ENCODE measurements around the gene SCYL3.
A peak's percentile ranks its signal among the peaks of the same experiment; 100 is the strongest.
"Not testable (repeated sequence)": the region's sequence is repeated elsewhere in the genome, so short reads cannot be mapped to it uniquely, and the experiment has no call there.

SCYL3 gene

GRCh38 chr1:169893645-169894423, at the start of gene SCYL3:
Gene SCYL3, minus strand, starts transcription at chr1:169893896. Its CDS starts 5,056 bp downstream, at chr1:169888840.
- peak; percentile 95 for DNase-seq (ENCODE audit: low spot score)

GRCh38 chr1:169941982-169942830, 48.5 kb upstream of the SCYL3 start:
- no peak for DNase-seq (ENCODE audit: low spot score)

GRCh38 chr1:169933984-169934725, 40.5 kb upstream of the SCYL3 start:
- no peak for DNase-seq (ENCODE audit: low spot score)

- no peak for DNase-seq (ENCODE audit: low spot score)
Measured at GRCh38 chr1:169931795-169932231, 38.1 kb upstream of the SCYL3 start.

GRCh38 chr1:169929210-169929526, 35.5 kb upstream of the SCYL3 start:
- DNase-seq (ENCODE audit: low spot score): no peak

GRCh38 chr1:169928438-169929209, 34.9 kb upstream of the SCYL3 start:
- DNase-seq (ENCODE audit: low spot score): peak; percentile 35

- no peak for DNase-seq (ENCODE audit: low spot score)
Measured at GRCh38 chr1:169925505-169926482, 32.1 kb upstream of the SCYL3 start.

GRCh38 chr1:169924829-169925228, 31.1 kb upstream of the SCYL3 start:
- no peak for DNase-seq (ENCODE audit: low spot score)

GRCh38 chr1:169924063-169924462, 30.4 kb upstream of the SCYL3 start:
- no peak for DNase-seq (ENCODE audit: low spot score)

- no peak for DNase-seq (ENCODE audit: low spot score)
Measured at GRCh38 chr1:169921080-169921479, 27.4 kb upstream of the SCYL3 start.

GRCh38 chr1:169918927-169919326, 25.2 kb upstream of the SCYL3 start:
- no peak for DNase-seq (ENCODE audit: low spot score)

GRCh38 chr1:169918220-169918619, 24.5 kb upstream of the SCYL3 start:
- not testable (repeated sequence) for DNase-seq (ENCODE audit: low spot score)

- no peak for DNase-seq (ENCODE audit: low spot score)
Measured at GRCh38 chr1:169915150-169915549, 21.5 kb upstream of the SCYL3 start.

GRCh38 chr1:169914531-169914930, 20.8 kb upstream of the SCYL3 start:
- DNase-seq (ENCODE audit: low spot score): no peak

- no peak for DNase-seq (ENCODE audit: low spot score)
Measured at GRCh38 chr1:169909499-169909898, 15.8 kb upstream of the SCYL3 start.

GRCh38 chr1:169906938-169907337, 13.2 kb upstream of the SCYL3 start:
- no peak for DNase-seq (ENCODE audit: low spot score)

GRCh38 chr1:169904834-169905233, 11.1 kb upstream of the SCYL3 start:
- DNase-seq (ENCODE audit: low spot score): no peak

GRCh38 chr1:169902751-169903150, 9.1 kb upstream of the SCYL3 start:
- DNase-seq (ENCODE audit: low spot score): peak; percentile 9

GRCh38 chr1:169901115-169901514, 7.4 kb upstream of the SCYL3 start:
- no peak for DNase-seq (ENCODE audit: low spot score)

GRCh38 chr1:169900571-169900970, 6.9 kb upstream of the SCYL3 start:
- no peak for DNase-seq (ENCODE audit: low spot score)
